ENCODE results near the gene CRIP2.

Gene CRIP2

GRCh38 chr14:105449276-105450122, 25.1 kb upstream of the CRIP2 start:
- Histone ChIP-seq H3K4me3 (ENCODE audit: severe bottlenecking) (no peak overlapping the region), H3K4me1 (ENCODE audit: insufficient read depth, poor library complexity, severe bottlenecking) (no peaks in the 10 kb centered on the region), H3K9me3 (ENCODE audit: severe bottlenecking) (no peaks in the 10 kb centered on the region), H3K27me3 (ENCODE audit: insufficient read depth, poor library complexity, severe bottlenecking) (no peaks in the 10 kb centered on the region), H3K27ac (ENCODE audit: poor library complexity, severe bottlenecking) (no peak overlapping the region), H3K36me3 (ENCODE audit: low read depth) (peaks cover 63% of the 10 kb centered on the region)
- no peak for TF ChIP-seq CTCF (IDR thresholded peaks at IDR 0.05; ENCODE audit: poor library complexity, severe bottlenecking)
- ATAC-seq (ENCODE audit: low read depth), result no peak
- DNase-seq (ENCODE audit: low spot score), result no peak

- Histone ChIP-seq H3K36me3 (ENCODE audit: low read depth) (peaks cover 66% of the 10 kb centered on the region), H3K4me3 (ENCODE audit: severe bottlenecking) (no peak overlapping the region), H3K4me1 (ENCODE audit: insufficient read depth, poor library complexity, severe bottlenecking) (no peaks in the 10 kb centered on the region), H3K27me3 (ENCODE audit: insufficient read depth, poor library complexity, severe bottlenecking) (no peaks in the 10 kb centered on the region), H3K9me3 (ENCODE audit: severe bottlenecking) (no peaks in the 10 kb centered on the region), H3K27ac (ENCODE audit: poor library complexity, severe bottlenecking) (no peak overlapping the region)
- ATAC-seq (ENCODE audit: low read depth) (no peak), DNase-seq (ENCODE audit: low spot score) (no peak)
- no peak for TF ChIP-seq CTCF (IDR thresholded peaks at IDR 0.05; ENCODE audit: poor library complexity, severe bottlenecking)
Observed at GRCh38 chr14:105450123-105450505, 24.5 kb upstream of the CRIP2 start.

GRCh38 chr14:105450864-105451720, 23.5 kb upstream of the CRIP2 start:
- Histone ChIP-seq H3K4me1 (ENCODE audit: insufficient read depth, poor library complexity, severe bottlenecking) (no peaks in the 10 kb centered on the region), H3K9me3 (ENCODE audit: severe bottlenecking) (no peaks in the 10 kb centered on the region), H3K4me3 (ENCODE audit: severe bottlenecking) (no peak overlapping the region), H3K27ac (ENCODE audit: poor library complexity, severe bottlenecking) (no peak overlapping the region), H3K27me3 (ENCODE audit: insufficient read depth, poor library complexity, severe bottlenecking) (no peaks in the 10 kb centered on the region), H3K36me3 (ENCODE audit: low read depth) (peaks cover 63% of the 10 kb centered on the region)
- no peak for ATAC-seq (ENCODE audit: low read depth)
- TF ChIP-seq CTCF (IDR thresholded peaks at IDR 0.05; ENCODE audit: poor library complexity, severe bottlenecking), result no peak
- DNase-seq (ENCODE audit: low spot score), result no peak

GRCh38 chr14:105452963-105453362, 21.7 kb upstream of the CRIP2 start:
- Histone ChIP-seq H3K36me3 (ENCODE audit: low read depth) (peaks cover 77% of the 10 kb centered on the region), H3K27ac (ENCODE audit: poor library complexity, severe bottlenecking) (no peak overlapping the region)

More at GRCh38 chr14:105452963-105453362, 21.7 kb upstream of the CRIP2 start:
- ATAC-seq (ENCODE audit: low read depth), result no peak
- Histone ChIP-seq H3K27me3 (ENCODE audit: insufficient read depth, poor library complexity, severe bottlenecking) (no peaks in the 10 kb centered on the region), H3K4me3 (ENCODE audit: severe bottlenecking) (no peak overlapping the region), H3K9me3 (ENCODE audit: severe bottlenecking) (no peaks in the 10 kb centered on the region), H3K4me1 (ENCODE audit: insufficient read depth, poor library complexity, severe bottlenecking) (no peaks in the 10 kb centered on the region)
- TF ChIP-seq CTCF (IDR thresholded peaks at IDR 0.05; ENCODE audit: poor library complexity, severe bottlenecking), result no peak
- DNase-seq (ENCODE audit: low spot score), result no peak
